HEK293 (cell line): ENCODE data around the gene ARPC5L.

Source experiments
- CTCF ChIA-PET: fragments of 350-600 bp; formaldehyde crosslinking; extraction: SDS; loops from one replicate; lab custom pipeline; 2021; ENCODE audit warnings: antibody characterized with exemption; lab: Yijun Ruan, JAX
- POLR2A ChIA-PET: fragments of 300-600 bp; formaldehyde crosslinking; extraction: SDS; loops from one replicate; lab custom pipeline; 2020; ENCODE audit warnings: antibody characterized with exemption, inconsistent platforms; lab: Yijun Ruan, JAX
- H3K27ac ChIP-seq: fragments of 200-500 bp; sonication (Bioruptor generic); 2 replicates; pipeline ENCODE4 v1.5.1; 2014; ENCODE audit warnings: low read depth, low read length, control low read depth, inconsistent platforms; ENCODE audit errors: extremely low read depth
- H3K36me3 ChIP-seq, 2 experiments: fragments of 200-500 bp in 1 of 2; sonication (Bioruptor generic) in 1 of 2; 1 replicate in 1 of 2; 2 replicates in 1 of 2; pipeline ENCODE4 v1.5.1; 2014 to 2017; ENCODE audit warnings: inconsistent platforms in 2 of 2, low read length in 2 of 2; ENCODE audit not compliant: control insufficient read depth in 2 of 2, insufficient read depth in 1 of 2
- H3K4me1 ChIP-seq: fragments of 200-500 bp; sonication (Bioruptor generic); 2 replicates; pipeline ENCODE4 v1.5.1; 2014; ENCODE audit warnings: mild to moderate bottlenecking, low read length, inconsistent platforms; ENCODE audit not compliant: control insufficient read depth, insufficient read depth
- H3K4me3 ChIP-seq: 2 replicates; pipeline ENCODE4 v1.5.1; 2011; ENCODE audit warnings: low read depth, mild to moderate bottlenecking, control low read depth, low read length, moderate library complexity
- H3K9me3 ChIP-seq: fragments of 200-500 bp; sonication (Bioruptor generic); 2 replicates; pipeline ENCODE4 v1.5.1; 2014; ENCODE audit warnings: low read depth, low read length, inconsistent platforms; ENCODE audit not compliant: control insufficient read depth, insufficient read depth
- GLIS1 ChIP-seq: fragments of 450-650 bp; formaldehyde crosslinking; IDR thresholded peaks from 2 replicates; pipeline ENCODE4 v1.5.1; 2016; ENCODE audit warnings: missing biosample characterization, missing genetic modification characterization
- PRDM10 ChIP-seq: fragments of 450-650 bp; formaldehyde crosslinking; IDR thresholded peaks from 2 replicates; pipeline ENCODE4 v1.5.1; 2016; ENCODE audit warnings: missing biosample characterization, missing genetic modification characterization
- SCRT2 ChIP-seq: fragments of 450-650 bp; formaldehyde crosslinking; IDR thresholded peaks from 2 replicates; pipeline ENCODE4 v1.5.1; 2016; ENCODE audit warnings: missing biosample characterization, missing genetic modification characterization
- ZBTB17 ChIP-seq: fragments of 450-650 bp; formaldehyde crosslinking; IDR thresholded peaks from 2 replicates; pipeline ENCODE4 v1.5.1; 2016; ENCODE audit warnings: missing biosample characterization, missing genetic modification characterization
- ZFP69B ChIP-seq: fragments of 450-650 bp; formaldehyde crosslinking; IDR thresholded peaks from 2 replicates; pipeline ENCODE4 v1.5.1; 2016; ENCODE audit warnings: missing biosample characterization, missing genetic modification characterization
- ZNF138 ChIP-seq: fragments of 450-650 bp; formaldehyde crosslinking; IDR thresholded peaks from 2 replicates; pipeline ENCODE4 v1.5.1; 2016; ENCODE audit warnings: missing biosample characterization, missing genetic modification characterization, borderline replicate concordance
- ZNF157 ChIP-seq: fragments of 450-650 bp; formaldehyde crosslinking; IDR thresholded peaks from 2 replicates; pipeline ENCODE4 v1.5.1; 2016; ENCODE audit warnings: missing biosample characterization, missing genetic modification characterization
- ZNF239 ChIP-seq: fragments of 450-650 bp; formaldehyde crosslinking; IDR thresholded peaks from 2 replicates; pipeline ENCODE4 v1.5.1; 2016; ENCODE audit warnings: missing biosample characterization, missing genetic modification characterization
- ZNF266 ChIP-seq: fragments of 450-650 bp; formaldehyde crosslinking; IDR thresholded peaks from 2 replicates; pipeline ENCODE4 v1.5.1; 2016; ENCODE audit warnings: missing biosample characterization, missing genetic modification characterization, low read depth
- ZNF280C ChIP-seq: fragments of 450-650 bp; formaldehyde crosslinking; IDR thresholded peaks from 2 replicates; pipeline ENCODE4 v1.5.1; 2016; ENCODE audit warnings: missing biosample characterization, missing genetic modification characterization
- ZNF354C ChIP-seq: fragments of 450-650 bp; formaldehyde crosslinking; IDR thresholded peaks from 2 replicates; pipeline ENCODE4 v1.5.1; 2016; ENCODE audit warnings: missing biosample characterization, missing genetic modification characterization, low read depth, borderline replicate concordance
- ZNF362 ChIP-seq: fragments of 450-650 bp; formaldehyde crosslinking; IDR thresholded peaks from 2 replicates; pipeline ENCODE4 v1.5.1; 2016; ENCODE audit warnings: missing biosample characterization, missing genetic modification characterization
- ZNF394 ChIP-seq: fragments of 450-650 bp; formaldehyde crosslinking; IDR thresholded peaks from 2 replicates; pipeline ENCODE4 v1.5.1; 2016; ENCODE audit warnings: missing biosample characterization, missing genetic modification characterization, mild to moderate bottlenecking, moderate library complexity, borderline replicate concordance
- ZNF426 ChIP-seq: fragments of 450-650 bp; formaldehyde crosslinking; IDR thresholded peaks from 2 replicates; pipeline ENCODE4 v1.5.1; 2017; ENCODE audit warnings: missing biosample characterization, missing genetic modification characterization, mild to moderate bottlenecking, inconsistent platforms, moderate library complexity
- ZNF48 ChIP-seq: fragments of 450-650 bp; formaldehyde crosslinking; IDR thresholded peaks from 2 replicates; pipeline ENCODE4 v1.5.1; 2016; ENCODE audit warnings: missing biosample characterization, missing genetic modification characterization
- ZNF521 ChIP-seq: fragments of 450-650 bp; formaldehyde crosslinking; IDR thresholded peaks from 2 replicates; pipeline ENCODE4 v1.5.1; 2017; ENCODE audit warnings: missing biosample characterization, mild to moderate bottlenecking, missing genetic modification characterization
- ZNF549 ChIP-seq: fragments of 450-650 bp; IDR thresholded peaks from 2 replicates; pipeline ENCODE4 v1.5.1; 2018; ENCODE audit warnings: missing biosample characterization, missing genetic modification characterization, mild to moderate bottlenecking, inconsistent platforms, moderate library complexity
- ZNF624 ChIP-seq: fragments of 450-650 bp; formaldehyde crosslinking; IDR thresholded peaks from 2 replicates; pipeline ENCODE4 v1.5.1; 2017; ENCODE audit warnings: missing biosample characterization, missing genetic modification characterization
- ZNF626 ChIP-seq: fragments of 450-650 bp; sonication (Bioruptor Pico); formaldehyde crosslinking; IDR thresholded peaks from 2 replicates; pipeline ENCODE4 v1.5.1; 2018; ENCODE audit warnings: missing biosample characterization, missing genetic modification characterization, inconsistent platforms
- ZNF629 ChIP-seq: fragments of 450-650 bp; formaldehyde crosslinking; IDR thresholded peaks from 2 replicates; pipeline ENCODE4 v1.5.1; 2017; ENCODE audit warnings: missing biosample characterization, missing genetic modification characterization
- ZNF645 ChIP-seq: fragments of 450-650 bp; formaldehyde crosslinking; IDR thresholded peaks from 2 replicates; pipeline ENCODE4; 2016; ENCODE audit warnings: missing biosample characterization, missing genetic modification characterization
- ZNF658 ChIP-seq: fragments of 450-650 bp; formaldehyde crosslinking; IDR thresholded peaks from 2 replicates; pipeline ENCODE4; 2016; ENCODE audit warnings: missing biosample characterization, missing genetic modification characterization
- ZNF837 ChIP-seq: fragments of 450-650 bp; formaldehyde crosslinking; IDR thresholded peaks from 2 replicates; pipeline ENCODE4 v1.5.1; 2016; ENCODE audit warnings: missing biosample characterization, missing genetic modification characterization

Gene ARPC5L

GRCh38 chr9:124889006-124889405 is 27.1 kb downstream of the ARPC5L start (continued):
- TF ChIP-seq ZNF629 (tag by site-specific recombination) (no peak), ZNF362 (tag by site-specific recombination) (no peak), ZNF48 (tag by site-specific recombination) (no peak), ZNF266 (tag by site-specific recombination) (no peak)

- Histone ChIP-seq H3K4me1 (no peaks in the 10 kb centered on the region), H3K9me3 (no peaks in the 10 kb centered on the region), H3K27ac (no peak overlapping the region), H3K36me3 (peaks cover 0 to 77% of the 10 kb centered on the region in 2 experiments; a peak in 2 of 3 replicates), H3K4me3 (no peak overlapping the region)
- POLR2A ChIA-PET: no interaction called here
- TF ChIP-seq ZFP69B (tag by site-specific recombination) (no peak), ZNF626 (tag by site-specific recombination) (no peak), ZNF521 (no peak), SCRT2 (peak; percentile 74), ZNF280C (no peak)
- CTCF ChIA-PET: interaction anchor here (0.5 to 2.0 kb wide), 4 partner anchors 77 to 470 kb away, joined by 3 to 12 read pairs (median 5); no protein-coding TSS in a partner anchor
These were observed 28.2 kb downstream of the ARPC5L start for GRCh38 chr9:124890179-124890578.

- H3K4me3 ChIP-seq: no peak overlapping the region
- POLR2A ChIA-PET: interaction anchor here (0.5 kb wide), 1 partner anchor 181 kb away, joined by 3 read pairs; no protein-coding TSS in a partner anchor
- no peaks in the 10 kb centered on the region for H3K4me1 ChIP-seq
- H3K27ac ChIP-seq: no peak overlapping the region
- no peaks in the 10 kb centered on the region for H3K9me3 ChIP-seq
- TF ChIP-seq ZNF837 (tag by site-specific recombination): no peak
- no peak for TF ChIP-seq ZNF426 (tag by site-specific recombination)
- no peak for TF ChIP-seq ZNF354C
- TF ChIP-seq ZNF624: no peak
- TF ChIP-seq ZNF645 (tag by site-specific recombination): no peak
- TF ChIP-seq PRDM10 (tag by site-specific recombination): peak; percentile 95
- peak; percentile 36; the same call in 1 of the 2 replicates for TF ChIP-seq ZBTB17 (tag by site-specific recombination)
- TF ChIP-seq ZNF239: no peak
- no peak for TF ChIP-seq ZNF394 (tag by site-specific recombination)
- TF ChIP-seq ZNF138 (tag by site-specific recombination): no peak
- TF ChIP-seq ZNF549 (tag by site-specific recombination): no peak
- TF ChIP-seq ZNF157 (tag by site-specific recombination): no peak
- TF ChIP-seq GLIS1 (tag by site-specific recombination): no peak
- TF ChIP-seq ZNF658 (tag by site-specific recombination): no peak
- peaks cover 0 to 63% of the 10 kb centered on the region in 2 experiments; a peak in 2 of 3 replicates for H3K36me3 ChIP-seq
- CTCF ChIA-PET: interaction anchor here (0.6 to 1.8 kb wide), 10 partner anchors 14 to 199 kb away, joined by 3 to 15 read pairs (median 4); partner anchors contain the start of genes NR6A1 and WDR38
These were observed 32.3 kb downstream of the ARPC5L start for GRCh38 chr9:124894035-124894740.
